Ishikawa (cell line): ENCODE measurements around the gene AP3S1.

Source experiments
- CEBPB ChIP-seq: IDR thresholded peaks from 2 replicates; pipeline ENCODE4 v1.6.1; 2012
- CREB1 ChIP-seq: IDR thresholded peaks from 2 replicates; pipeline ENCODE4 v1.6.1; 2012; ENCODE audit warnings: low read depth
- EGR1 ChIP-seq: IDR thresholded peaks from 2 replicates; pipeline ENCODE4 v1.6.1; 2012
- EP300 ChIP-seq: IDR thresholded peaks from 2 replicates; pipeline ENCODE4 v1.6.1; 2012; ENCODE audit warnings: borderline replicate concordance
- FOXM1 ChIP-seq: IDR thresholded peaks from 2 replicates; pipeline ENCODE4 v1.6.1; 2012; ENCODE audit warnings: low read depth, borderline replicate concordance
- NFIC ChIP-seq: IDR thresholded peaks from 2 replicates; pipeline ENCODE4 v1.6.1; 2012
- RAD21 ChIP-seq: IDR thresholded peaks from 2 replicates; pipeline ENCODE4 v1.6.1; 2012; ENCODE audit warnings: low read depth
- TAF1 ChIP-seq: IDR thresholded peaks from 2 replicates; pipeline ENCODE4 v1.6.1; 2012; ENCODE audit warnings: low read depth, mild to moderate bottlenecking
- TCF12 ChIP-seq: IDR thresholded peaks from 2 replicates; pipeline ENCODE4 v1.6.1; 2012; ENCODE audit warnings: low read depth
- TEAD4 ChIP-seq: IDR thresholded peaks from 2 replicates; pipeline ENCODE4 v1.6.1; 2012
- YY1 ChIP-seq: IDR thresholded peaks from 2 replicates; pipeline ENCODE4 v1.6.1; 2012; ENCODE audit warnings: low read depth
- ZBTB7A ChIP-seq: IDR thresholded peaks from 2 replicates; pipeline ENCODE4 v1.6.1; 2012; ENCODE audit warnings: low read depth
- TF ChIP-seq, protein P1 (sequence below): IDR thresholded peaks from 2 replicates; pipeline ENCODE4 v1.6.1; 2012; ENCODE audit warnings: low read depth, mild to moderate bottlenecking
- TF ChIP-seq, protein P2 (sequence below): IDR thresholded peaks from 2 replicates; pipeline ENCODE4 v1.6.1; 2012
- TF ChIP-seq, protein P3 (sequence below): IDR thresholded peaks from 2 replicates; pipeline ENCODE4 v1.6.1; 2012

Gene AP3S1

DNA sequence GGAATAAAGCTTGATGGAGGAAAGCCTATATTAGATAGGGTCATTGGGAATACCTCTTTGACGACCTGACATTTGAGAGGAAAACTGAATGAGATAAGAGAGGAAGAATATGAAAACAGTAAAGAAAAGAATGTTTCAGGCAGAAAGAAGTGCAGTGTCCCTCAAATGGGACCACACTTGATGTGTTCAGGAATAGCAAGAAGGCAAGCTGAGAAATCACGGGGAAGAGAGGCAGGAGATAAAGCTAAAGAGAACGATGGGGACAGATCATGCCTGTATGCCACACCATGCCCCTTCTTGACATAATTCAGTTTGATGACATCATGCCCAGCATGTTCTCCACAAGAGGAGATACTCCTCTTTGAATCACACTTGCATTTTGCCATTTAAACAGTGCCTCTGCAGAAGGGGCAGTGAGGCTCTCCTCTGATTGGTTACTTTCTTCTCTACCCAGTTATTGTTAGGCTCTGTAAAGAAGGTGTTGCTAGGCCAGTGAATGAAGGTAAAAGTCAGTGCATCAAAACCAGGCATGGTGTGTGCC, 7.6 kb downstream of the AP3S1 start:
- TF ChIP-seq, protein P1, sequence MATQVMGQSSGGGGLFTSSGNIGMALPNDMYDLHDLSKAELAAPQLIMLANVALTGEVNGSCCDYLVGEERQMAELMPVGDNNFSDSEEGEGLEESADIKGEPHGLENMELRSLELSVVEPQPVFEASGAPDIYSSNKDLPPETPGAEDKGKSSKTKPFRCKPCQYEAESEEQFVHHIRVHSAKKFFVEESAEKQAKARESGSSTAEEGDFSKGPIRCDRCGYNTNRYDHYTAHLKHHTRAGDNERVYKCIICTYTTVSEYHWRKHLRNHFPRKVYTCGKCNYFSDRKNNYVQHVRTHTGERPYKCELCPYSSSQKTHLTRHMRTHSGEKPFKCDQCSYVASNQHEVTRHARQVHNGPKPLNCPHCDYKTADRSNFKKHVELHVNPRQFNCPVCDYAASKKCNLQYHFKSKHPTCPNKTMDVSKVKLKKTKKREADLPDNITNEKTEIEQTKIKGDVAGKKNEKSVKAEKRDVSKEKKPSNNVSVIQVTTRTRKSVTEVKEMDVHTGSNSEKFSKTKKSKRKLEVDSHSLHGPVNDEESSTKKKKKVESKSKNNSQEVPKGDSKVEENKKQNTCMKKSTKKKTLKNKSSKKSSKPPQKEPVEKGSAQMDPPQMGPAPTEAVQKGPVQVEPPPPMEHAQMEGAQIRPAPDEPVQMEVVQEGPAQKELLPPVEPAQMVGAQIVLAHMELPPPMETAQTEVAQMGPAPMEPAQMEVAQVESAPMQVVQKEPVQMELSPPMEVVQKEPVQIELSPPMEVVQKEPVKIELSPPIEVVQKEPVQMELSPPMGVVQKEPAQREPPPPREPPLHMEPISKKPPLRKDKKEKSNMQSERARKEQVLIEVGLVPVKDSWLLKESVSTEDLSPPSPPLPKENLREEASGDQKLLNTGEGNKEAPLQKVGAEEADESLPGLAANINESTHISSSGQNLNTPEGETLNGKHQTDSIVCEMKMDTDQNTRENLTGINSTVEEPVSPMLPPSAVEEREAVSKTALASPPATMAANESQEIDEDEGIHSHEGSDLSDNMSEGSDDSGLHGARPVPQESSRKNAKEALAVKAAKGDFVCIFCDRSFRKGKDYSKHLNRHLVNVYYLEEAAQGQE, result no peak
- TF ChIP-seq TAF1 (no peak), RAD21 (no peak), ZBTB7A (no peak), CEBPB (no peak), YY1 (no peak), EP300 (no peak), TEAD4 (no peak), TCF12 (no peak), CREB1 (no peak)
- TF ChIP-seq, protein P2, sequence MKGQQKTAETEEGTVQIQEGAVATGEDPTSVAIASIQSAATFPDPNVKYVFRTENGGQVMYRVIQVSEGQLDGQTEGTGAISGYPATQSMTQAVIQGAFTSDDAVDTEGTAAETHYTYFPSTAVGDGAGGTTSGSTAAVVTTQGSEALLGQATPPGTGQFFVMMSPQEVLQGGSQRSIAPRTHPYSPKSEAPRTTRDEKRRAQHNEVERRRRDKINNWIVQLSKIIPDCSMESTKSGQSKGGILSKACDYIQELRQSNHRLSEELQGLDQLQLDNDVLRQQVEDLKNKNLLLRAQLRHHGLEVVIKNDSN, result no peak

DNA sequence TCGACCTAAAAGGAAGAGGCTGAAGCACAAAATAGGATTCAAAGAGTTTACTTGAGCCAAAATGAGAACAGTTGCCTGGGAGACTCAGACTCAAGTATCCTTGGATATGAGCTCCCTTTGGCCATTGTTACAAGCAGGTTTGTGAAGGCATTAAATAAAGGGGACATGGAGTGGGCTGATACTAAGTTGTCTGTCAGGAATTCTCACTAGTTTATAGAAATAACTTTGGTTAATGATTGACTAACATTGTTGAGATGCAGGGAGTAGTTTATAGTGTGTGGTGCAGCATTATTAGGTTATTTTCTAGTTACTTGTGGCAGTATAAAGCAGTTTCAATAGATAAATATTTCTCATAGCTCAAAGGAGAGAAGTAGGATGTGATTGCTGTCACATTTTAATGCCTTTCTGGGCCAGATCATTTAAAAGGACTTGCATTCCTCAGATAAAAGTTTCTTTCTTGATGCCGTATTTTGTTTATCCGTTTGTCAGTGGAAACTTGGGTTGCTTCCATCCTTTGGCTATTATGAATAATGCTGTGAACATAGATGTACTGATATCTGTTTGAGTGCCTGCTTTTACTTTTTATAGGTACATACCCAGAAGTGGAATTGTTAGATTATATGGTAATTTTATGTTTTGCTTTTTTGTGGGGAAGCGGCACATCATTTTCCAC, 9.1 kb downstream of the AP3S1 start:
- no peak for TF ChIP-seq EP300
- no peak for TF ChIP-seq CEBPB
- TF ChIP-seq ZBTB7A, result no peak
- no peak for TF ChIP-seq TAF1
- no peak for TF ChIP-seq TCF12
- no peak for TF ChIP-seq YY1

DNA sequence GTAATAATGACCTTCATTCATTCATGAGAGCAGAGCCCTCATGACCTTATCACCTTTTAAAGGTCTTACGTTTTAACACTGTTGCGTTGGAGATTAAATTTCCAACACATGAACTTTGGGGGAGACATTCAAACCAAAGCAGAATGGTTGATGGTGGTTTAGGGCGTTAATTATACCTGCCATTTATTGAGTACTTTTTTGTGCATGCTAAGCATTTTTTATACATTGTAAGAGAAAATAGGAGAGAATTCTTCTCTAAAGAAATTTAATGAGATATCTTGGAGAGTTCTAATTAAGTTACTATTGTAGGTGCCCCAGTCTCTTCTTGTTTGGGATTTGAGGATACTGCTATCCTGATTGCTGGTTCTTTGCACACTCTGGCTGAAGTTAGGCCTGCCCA, 12.4 kb downstream of the AP3S1 start:
- no peak for TF ChIP-seq TAF1
- TF ChIP-seq FOXM1, result no peak
- no peak for TF ChIP-seq TCF12
- no peak for TF ChIP-seq RAD21
- no peak for TF ChIP-seq TEAD4
- TF ChIP-seq NFIC, result no peak
- TF ChIP-seq, protein P1, result no peak
- no peak for TF ChIP-seq CREB1
- no peak for TF ChIP-seq EGR1
- TF ChIP-seq, protein P3, sequence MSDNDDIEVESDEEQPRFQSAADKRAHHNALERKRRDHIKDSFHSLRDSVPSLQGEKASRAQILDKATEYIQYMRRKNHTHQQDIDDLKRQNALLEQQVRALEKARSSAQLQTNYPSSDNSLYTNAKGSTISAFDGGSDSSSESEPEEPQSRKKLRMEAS, result no peak
- no peak for TF ChIP-seq YY1
- TF ChIP-seq EP300, result no peak
- TF ChIP-seq, protein P2, result no peak
- TF ChIP-seq CEBPB, result no peak
- no peak for TF ChIP-seq ZBTB7A

DNA sequence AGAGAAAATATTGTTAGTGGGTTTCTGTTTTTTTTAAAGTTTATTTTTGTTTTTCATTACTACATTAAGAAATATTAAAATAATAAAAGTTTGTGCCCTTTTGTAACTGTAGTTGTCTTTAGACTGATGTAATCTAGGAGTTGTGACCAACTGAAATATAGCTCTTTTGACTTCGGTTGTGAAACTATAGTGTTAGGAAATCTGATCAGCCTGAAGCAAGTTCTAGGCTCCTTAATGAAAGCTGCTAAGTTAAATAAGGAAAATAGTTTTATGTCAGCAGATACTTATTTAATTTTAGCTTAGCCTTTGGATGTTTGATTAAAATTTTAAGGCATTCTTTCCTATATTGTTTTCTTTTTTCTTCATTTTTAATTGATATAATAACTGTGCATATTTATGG, 14.2 kb downstream of the AP3S1 start:
- TF ChIP-seq EP300, result no peak
- TF ChIP-seq, protein P3, result no peak

DNA sequence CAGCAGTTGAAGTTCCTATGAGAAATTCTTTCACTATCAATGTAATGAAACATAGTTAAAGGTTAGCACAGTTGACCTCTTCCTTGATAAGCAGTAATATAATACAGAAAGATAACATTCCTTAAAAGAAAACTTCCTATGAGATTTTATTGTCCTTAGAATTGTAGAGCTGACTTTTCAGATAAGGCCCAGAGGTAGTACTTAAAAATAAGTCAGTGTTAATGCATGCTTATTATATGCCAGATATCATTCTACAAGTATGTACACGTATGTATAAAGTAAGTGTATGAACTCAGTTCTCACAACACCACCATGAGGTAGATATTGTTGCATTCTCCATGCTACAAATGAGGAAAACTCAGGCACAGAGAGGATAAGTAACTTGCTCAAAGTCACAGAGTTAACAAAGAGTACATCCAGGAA, 15.3 kb downstream of the AP3S1 start:
- TF ChIP-seq TCF12, result no peak
- no peak for TF ChIP-seq FOXM1
- TF ChIP-seq NFIC, result no peak

DNA sequence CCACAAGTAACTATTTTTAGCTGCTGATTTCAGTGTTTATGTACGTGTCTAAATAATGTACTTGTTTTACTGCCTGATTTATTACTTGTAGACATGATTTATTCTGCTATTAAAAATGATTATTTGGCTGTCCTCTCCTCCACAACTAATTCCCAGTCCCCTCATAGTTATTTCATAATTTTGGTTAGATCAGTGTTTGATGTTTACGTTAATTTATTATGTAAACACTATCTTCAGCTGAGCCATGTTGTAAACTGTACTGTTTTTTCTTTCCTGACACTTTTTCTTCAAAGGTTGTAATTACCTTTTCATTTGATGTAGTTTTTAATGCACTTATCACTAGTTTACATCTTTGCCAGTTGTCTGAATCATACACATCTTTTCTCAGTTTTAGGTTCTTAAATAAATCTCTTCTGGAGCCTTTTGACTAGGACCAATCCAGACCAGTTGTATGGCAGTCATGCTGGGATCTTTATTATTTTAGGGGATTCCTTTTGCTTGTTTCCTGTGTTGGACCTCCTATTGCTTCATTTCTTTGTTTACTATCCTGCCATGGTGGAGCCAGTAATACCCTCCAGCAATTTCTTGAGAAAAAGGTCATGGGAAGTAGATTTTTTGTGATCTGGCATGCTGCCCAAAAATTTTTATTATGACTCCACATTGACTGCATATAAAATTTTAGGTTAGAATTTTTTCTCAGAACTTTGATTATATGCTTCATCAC, 16.1 kb downstream of the AP3S1 start:
- TF ChIP-seq NFIC (0 out of 2 replicates have a peak, but pooled peaks have one; percentile 20), EGR1 (no peak), FOXM1 (no peak)
